MV-4-11 (cell line): ENCODE data around the gene TTC23.
"Not testable (repeated sequence)": the region's sequence is repeated elsewhere in the genome, so short reads cannot be mapped to it uniquely, and the experiment has no call there.

Experiments
- DNase-seq: peaks from one replicate; lab custom pipeline; 2025; lab: John Stamatoyannopoulos, UW

The TTC23 gene

DNA sequence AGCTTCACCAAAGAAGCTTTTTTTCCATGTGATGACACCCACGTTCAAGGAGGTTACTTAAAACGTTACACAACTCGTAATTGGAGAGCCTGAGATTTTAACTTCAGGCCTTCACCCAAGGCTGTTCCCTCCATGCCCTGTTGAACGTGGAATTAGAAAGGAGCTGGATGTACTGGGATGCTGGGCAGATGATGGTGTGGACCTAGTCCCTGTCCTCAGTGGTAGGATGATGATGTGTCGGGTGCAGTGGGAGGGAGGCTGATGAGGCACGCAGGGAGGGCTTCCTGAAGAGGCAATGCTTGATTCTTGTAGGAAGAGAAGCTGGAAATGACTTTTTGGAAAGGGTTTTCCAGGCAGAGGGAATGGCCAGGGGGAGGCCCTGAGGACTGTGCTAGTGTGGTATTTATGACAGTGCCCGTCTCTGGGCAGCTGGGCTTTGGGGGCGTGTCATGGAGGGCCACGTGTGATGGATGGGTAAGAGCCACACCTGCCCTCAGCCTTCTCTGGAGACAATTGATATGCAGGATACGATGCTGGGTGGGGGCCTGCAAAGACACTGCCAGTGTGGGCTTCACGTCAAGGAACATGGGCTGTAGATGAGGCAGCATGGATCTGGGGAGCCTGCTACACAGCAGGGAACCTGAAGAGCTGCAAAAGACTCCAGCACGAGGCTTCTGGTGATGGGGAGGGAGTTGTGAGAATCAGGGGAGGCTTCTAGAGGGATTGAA lies 129.2 kb downstream of the TTC23 start:
- no peak for DNase-seq

DNA sequence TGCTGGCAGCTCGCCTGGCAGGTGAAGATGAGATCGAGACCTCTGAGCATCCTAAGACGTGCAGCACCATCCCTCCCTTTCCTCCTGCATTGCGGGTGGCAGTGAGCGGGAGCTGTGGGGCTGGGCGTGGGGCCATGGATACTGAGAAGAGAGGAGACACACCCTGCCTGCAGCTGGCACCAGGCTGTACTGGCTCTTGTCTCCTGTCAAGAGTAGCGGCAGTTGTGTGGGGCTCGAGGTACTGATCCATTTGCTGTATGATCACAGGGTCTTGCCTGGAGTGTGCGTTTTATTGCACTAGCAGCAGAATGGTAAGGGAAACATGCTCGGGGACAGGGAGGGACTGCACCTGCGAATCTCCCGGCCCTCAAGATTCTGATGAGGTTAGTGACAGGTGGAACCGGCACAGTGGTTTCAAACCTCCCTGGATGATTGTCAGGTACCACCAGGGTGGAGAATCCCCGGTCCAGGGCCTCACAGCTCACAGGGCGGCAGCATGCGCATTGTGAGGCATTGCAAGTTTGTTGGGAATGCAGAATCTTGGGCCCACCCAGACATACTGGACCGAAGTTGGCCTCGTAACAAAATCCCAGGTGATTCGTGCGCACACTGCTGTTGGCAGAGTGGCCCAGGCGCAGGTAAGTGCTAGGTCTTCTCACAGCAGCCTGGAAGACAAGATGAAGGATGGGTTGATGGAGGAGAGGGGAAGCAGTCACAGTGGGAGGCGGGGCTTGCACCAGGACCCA lies 130.4 kb downstream of the TTC23 start:
- no peak for DNase-seq

DNA sequence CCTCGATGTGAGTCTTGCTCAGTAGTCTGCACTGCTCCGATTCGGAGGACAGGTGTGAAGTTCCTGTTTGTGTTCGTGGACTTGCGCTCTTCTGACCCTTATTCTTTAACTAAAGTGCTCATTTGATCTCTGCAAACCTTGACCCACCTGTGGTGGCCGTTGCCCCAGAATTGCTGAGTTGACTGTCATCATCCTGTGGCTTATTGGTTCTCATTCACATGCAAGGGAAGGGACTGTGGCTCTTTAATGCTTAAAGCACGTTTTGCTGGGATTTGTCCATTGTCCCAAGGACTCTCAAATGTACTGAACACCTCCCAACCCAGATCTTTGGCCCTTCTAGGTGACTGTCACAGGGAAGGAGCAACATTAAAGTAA lies 131.1 kb downstream of the TTC23 start:
- DNase-seq: no peak

DNA sequence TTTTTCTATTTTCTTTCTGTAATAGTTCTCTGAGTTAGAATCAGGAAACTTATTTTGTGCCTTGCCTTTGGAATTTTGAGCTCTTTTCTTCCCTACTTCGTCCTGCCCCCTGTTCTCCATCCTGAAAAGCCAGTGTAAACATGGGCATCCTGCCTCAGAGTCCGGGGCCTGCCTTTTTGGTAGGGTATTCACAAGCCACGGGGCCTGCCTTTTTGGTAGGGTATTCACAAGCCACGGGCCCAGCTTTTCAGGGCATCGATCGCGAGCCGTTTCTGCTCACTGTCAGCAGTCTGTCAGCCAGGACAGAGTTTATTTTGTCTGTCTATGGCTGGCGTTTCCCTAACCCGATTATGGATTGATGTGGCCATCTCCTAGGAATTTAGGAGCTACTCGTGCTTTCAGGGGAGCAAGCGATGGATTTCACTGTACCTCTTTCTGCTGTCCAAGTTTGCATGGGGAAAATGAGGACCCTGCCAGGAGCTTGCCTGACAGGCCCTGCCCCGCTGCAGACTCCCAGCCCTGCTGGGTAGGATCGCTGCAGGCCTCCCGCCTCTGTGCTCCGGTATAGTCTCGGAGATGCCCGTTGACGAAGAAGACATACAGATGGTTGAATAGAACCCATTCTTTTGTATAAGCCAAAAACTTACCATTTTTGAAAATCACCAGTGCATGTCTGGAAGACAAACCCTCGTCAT lies 131.7 kb downstream of the TTC23 start:
- no peak for DNase-seq

DNA sequence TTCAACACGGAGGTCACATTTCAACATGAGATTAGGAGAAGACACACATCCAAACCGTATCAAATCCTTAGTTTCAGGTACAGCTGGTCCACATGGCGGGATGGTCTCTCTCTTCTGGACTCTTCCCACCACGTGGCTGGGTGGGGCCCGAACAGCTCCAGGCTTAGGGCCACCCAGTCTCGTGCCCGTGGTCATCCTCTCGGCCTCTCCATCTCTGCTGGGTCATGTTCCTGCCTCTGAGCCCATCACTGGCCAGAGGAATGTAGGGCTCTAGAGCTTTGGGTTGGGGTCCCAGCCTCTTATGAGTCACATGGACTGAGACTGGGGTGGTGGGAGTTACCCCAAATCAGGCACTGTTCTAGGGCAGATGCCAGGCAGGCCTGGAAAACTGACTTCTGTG lies 132.3 kb downstream of the TTC23 start:
- DNase-seq: no peak

DNA sequence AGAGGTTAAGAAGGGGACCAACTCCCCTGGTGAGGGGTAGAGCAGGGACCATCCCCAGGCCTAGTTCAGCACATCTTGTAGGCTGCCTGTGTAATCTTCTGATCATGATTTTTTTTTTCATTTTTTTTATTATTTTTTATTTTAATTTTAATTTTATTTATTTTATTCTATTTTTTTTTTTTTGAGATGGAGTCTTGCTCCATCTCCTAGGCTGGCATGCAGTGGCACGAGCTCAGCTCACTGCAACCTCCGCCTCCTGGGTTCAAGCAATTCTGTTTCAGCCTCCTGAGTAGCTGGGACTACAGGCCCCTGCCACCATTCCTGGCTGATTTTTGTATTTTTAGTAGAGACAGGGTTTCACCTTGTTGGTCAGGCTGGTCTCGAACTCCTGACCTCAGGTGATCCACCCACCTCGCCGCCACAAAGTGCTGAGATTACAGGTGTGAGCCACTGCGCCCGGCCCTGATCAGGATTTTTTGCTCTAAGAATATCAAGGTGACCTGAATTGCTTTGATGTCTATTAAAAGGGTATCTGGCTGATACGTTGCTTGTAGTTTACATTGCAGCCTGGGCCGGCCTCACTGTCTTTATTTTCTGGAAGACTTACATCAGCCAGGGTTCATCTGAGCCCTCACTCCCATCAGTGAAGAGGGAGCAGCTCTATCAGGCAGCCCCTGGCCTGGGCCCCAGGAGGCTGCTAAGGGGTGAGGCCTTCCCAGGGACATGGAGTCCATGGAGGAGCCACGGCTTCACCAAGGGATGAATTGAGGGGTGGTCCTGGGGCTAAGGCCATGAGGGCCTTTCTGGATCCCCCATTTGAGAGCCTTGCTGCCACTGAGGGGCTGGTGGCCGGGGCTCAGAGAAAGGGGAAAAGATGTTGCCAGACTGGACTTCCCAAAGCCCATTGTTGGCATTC lies 133.8 kb downstream of the TTC23 start:
- DNase-seq: no peak

DNA sequence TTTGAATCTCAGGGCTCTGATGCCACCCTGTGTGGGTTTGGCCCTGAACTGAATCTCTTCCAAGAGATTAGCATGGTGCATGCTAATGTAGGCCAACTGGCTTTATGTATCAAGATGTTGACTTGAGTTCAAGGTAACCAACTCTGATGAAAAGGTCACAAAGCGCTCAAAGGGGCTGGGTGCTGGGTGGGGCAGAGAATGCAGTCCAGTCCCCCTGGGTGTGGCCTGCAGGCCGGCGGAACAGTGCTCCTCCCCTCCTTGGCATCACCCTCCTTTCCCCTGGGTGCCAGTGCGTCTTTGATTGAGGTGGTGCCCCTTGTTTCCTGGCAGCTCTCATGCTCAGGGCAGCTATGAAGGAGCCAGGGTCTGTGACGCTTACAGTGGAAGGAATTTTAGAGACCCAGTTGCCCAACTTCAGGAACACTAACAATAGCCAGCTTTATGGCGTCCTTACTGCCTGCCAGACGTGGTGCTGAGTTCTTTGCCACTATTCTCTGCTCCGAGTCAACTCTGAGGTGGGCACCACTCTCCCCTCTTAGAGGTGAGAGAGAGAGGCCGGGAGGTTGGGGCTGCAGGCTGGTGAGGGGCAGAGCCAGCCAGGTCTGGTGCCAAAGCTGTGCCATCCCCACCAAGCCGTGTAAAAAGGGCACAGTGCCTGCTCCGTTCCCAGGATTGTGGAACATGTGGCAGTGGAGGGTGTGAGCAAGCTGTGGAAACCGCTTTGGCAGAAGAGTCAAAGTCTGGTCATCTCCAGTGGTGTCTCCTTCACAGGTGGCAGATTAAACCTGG lies 134.7 kb downstream of the TTC23 start:
- no peak for DNase-seq

DNA sequence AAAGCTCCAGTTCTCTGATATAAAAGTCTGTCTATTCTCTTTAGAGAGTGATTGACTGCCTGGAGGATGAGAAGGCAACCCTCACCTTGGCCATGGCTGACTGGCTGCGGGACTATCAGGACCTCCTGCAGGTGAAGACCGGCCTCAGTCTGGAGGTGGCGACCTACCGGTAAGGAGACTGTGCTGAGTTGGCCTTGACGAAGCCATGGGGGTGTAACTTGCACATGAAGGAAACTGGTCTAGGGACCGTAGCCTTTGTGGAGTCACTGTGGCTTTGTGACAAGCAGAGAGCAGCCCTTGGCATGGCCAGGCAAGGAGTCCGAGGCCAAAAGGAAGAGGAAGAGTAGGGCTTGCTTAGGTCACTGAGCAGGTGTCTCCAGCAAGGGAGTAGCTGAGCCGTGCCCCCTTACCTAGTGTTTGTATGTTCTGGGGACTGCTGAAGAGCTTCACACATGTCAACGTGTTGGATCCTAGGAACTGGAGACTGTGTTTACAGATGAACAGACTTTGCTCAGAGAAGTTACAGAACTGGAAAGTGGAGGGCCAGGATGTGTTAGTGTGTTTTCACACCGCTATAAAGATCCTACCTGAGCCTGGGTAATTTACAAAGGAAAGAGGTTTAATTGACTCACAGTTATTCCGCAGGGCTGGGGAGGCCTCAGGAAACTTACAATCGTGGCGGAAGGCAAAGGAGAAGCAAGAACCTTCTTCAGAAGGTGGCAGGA lies 135.7 kb downstream of the TTC23 start:
- DNase-seq: no peak

DNA sequence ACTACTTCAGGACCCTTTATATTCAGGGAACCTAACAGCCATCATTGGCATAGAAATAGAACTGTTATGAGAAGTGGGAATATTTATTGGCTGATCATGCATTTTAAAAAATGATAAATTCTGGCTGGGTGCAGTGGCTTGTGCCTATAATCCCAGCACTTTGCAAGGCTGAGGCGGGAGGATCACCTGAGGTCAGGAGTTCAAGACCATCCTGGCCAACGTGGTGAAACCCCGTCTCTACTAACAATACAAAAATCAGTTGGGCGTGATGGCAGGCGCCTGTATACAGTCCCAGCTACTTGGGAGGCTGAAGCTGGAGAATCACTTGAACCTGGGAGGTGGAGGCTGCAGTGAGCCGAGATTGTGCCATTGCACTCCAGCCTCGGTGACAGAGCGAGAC lies 137.7 kb downstream of the TTC23 start:
- not testable (repeated sequence) for DNase-seq

DNA sequence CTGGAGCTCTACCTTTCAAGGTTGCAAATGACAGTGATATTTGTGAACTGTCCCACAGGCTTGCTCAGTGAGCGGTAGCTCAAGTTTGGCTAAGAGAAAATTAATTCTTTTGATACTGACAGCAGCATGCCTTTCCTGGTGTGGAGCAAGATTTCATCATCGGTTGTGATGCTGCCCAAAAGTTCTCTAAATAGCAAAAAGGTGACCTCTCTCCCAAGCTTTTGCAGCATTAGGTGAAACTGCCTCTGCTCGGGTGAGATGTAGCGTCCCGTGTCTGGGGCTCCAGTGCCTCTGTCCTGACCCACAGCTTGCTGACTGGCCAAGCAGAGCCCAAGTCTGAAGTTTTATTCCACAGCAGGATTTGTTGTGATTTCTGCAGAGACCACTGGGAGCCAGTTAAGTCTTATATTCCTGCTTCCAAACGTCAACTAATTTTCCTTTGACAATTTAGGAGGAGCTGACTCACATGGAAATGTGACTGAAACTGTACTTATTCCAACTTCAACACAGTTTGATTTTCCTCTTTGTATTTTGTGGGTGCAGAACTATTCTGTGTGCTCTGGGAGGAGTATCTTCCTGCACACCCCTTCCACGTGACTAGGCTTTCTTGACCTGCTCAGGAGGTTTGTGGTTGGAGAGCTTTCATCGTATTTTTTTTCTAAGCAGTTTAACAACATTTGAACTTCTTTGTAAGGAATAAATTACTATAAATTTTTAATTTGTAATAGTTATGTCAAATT lies 138.6 kb downstream of the TTC23 start:
- no peak for DNase-seq

DNA sequence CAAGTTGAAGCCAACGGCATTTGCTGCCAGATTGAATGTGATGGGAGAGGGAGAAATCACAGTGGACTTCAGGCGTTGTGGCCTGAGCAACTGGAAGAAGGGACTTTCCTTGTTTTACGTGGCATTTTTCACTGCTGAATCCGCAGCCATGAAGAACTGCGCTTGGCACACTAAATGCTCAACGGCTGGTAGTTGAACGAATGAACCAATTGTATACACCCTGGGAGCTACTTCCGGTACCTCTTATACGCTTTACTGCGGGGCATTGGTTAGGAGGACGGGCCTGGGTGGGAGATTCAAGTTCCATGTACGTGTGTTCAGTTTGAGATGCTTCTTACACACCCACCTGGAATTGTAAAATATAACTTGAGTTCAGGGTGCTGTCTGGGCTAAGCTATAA lies 139.3 kb downstream of the TTC23 start:
- no peak for DNase-seq

DNA sequence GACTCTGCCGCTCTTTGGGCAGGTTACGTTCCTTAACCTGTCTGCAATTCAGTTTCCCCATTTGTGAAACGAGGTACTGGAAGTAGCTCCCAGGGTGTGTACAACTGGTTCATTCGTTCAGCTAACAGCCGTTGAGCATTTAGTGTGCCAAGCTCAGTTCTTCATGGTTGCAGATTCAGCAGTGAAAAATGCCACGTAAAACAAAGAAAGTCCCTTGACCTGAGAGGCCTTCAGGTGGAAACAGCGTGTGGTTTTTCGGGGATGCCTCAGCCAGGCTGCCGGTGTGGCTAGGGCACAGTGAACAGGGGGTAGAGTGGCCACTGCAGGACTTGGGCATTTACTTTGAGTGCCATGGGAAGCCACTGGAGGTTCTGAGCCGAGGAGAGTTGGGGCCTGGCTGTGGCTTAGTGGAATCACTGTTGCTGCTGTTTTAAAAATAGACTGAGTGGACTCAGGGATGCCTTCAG lies 139.8 kb downstream of the TTC23 start:
- DNase-seq: no peak

DNA sequence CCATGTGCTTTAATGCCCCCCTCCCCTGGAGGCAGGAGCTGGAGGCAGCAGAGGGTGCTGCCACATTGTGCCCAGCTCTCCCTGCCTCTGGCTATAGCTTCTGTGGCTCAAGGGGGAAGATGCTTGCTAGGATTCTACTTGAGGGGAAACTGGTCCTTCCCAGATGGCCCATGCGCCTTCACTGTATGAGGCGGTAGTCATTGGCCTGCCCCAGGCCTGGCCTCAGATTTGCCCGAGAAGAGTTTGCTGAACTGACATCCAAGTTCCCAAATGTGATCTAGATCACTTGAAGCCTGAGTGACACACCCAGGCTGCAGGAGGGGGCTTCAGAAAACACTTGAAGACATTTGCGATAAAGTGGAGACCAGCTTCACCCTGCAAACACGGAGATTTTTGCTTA lies 140.4 kb downstream of the TTC23 start:
- DNase-seq: no peak

DNA sequence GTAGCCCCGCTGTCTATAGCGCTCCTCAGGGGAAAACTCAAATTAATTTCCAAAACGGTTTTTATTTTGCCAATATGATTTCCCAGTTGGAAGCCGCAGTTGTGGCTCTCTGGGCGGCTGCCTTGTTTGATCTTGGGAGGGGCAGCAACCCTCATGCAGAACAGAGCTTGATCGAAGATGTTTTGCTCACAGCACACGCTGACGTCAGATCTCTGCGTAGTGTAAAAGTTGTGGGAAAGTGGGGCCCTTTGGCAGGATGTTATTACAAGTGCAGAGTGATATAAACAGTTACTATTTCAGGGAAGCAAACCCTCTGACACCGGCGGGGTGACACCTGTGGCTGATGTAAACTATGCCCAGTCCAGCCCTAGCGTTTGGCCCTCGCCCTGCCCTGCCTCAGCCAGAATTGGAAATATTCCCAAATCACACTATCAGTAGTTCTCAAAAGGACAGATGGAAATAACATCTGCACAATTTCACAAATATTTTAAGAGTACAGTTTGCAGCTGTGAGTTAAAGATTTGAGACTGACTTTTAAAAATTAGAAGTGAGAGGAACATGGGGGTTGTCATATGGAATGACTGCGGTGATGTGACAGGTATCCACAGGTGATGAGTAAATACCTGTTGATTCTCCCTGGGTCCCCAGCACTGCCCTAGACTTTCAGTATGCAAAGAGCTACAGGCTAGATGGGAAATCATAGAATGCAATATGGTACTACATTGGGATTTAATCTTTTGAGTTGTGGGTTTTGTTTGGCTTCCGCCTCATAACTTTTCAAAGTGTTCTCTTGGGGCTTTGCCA lies 142.8 kb downstream of the TTC23 start:
- DNase-seq: no peak

DNA sequence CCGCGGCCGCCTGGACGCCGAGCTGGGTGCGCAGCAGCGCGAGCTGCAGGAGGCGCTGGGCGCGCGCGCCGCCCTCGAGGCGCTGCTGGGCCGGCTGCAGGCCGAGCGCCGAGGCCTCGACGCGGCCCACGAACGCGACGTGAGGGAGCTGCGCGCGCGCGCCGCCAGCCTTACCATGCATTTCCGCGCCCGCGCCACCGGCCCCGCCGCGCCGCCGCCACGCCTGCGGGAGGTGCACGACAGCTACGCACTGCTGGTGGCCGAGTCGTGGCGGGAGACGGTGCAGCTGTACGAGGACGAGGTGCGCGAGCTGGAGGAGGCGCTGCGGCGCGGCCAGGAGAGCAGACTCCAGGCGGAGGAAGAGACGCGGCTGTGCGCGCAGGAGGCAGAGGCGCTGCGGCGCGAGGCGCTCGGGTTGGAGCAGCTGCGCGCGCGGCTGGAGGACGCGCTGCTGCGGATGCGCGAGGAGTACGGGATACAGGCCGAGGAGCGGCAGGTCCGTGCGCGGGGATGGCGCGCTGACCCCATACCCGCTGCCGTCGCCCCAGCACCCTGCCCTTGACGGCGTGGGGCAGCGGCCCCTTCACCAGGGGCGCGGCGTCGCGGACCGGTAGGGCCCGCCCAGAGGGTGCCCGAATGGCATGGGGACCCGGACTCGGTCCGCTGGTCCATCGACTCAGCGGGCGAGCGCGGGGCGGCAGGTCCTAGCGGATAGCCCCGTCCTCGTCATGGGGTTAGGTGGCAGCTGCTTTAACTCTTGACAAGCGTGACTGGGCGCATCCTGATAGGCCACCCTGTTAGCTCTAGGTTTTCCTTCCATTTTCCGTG lies 143.7 kb downstream of the TTC23 start:
- no peak for DNase-seq

DNA sequence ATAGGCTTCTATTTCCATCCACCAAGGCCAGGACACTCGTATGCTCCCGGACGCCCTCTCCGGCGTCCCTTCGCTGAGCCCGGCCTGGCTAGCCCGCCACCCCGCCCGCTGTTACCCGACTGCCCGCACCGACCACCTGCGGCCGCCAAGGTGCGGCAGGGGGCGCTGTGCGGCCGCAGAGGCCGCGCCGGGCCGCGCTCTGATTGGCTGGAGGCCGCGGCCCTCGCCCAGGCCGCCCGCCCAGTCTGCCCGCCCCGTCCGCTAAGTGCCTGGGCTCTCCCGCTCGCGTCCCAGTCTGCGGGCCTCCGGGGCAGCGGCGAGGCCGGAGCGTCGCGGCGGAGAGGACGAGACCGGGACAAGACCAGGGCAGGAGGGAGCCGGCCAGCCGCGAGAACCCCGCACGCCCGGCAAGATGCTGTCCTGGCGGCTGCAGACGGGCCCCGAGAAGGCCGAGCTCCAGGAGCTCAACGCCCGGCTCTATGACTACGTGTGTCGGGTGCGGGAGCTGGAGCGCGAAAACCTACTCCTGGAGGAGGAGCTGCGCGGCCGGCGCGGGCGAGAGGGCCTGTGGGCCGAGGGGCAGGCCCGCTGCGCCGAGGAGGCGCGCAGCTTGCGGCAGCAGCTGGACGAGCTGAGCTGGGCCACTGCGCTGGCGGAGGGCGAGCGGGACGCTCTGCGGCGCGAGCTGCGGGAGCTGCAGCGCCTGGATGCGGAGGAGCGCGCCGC lies 144.4 kb downstream of the TTC23 start, which contains the start of gene SYNM:
TSS of gene SYNM (plus strand) at position 293 of the 726 bp plus-strand sequence. CDS start at position 413, 120 bp downstream.
- DNase-seq: peak; percentile 24

DNA sequence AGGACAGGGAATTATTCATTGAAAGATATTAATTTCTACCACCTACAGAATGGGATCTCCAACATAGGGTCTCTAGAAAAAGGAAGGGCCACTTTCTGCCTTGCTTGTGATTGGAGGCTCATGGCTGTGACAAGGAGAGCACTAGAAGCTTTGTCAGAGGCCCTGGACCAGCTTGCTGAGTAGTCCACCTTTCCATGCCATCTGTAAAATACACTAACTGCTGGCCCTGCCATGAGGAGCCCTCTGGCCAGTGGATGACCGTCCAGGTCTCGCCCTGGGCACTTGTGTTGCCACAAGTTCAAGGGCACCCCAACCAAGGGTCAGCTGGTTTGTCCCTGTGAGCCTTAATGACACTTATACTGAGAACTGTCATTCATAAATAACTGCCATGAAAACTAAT lies 146.1 kb downstream of the TTC23 start:
- no peak for DNase-seq
